Caco-2 (cell line): ENCODE data around the gene RAE1. TPM values are rescaled to one million over a fixed set of nuclear protein-coding genes. Genes with fewer than 3 reads are reported as not detected.

Experiments
- BruUV-seq: library from RNA; stranded (reverse); fragments of 400-500 nt; replicated peaks from 2 replicates; lab custom pipeline; 2021; lab: Mats Ljungman, UMichigan
- CTCF ChIA-PET: fragments of 300-600 bp; sonication (Branson Sonifier 250); formaldehyde crosslinking; loops from one replicate; lab custom pipeline; 2022; ENCODE audit warnings: antibody characterized with exemption; lab: Charles Lee
- POLR2A ChIA-PET: fragments of 300-600 bp; sonication (Branson Sonifier 250); formaldehyde crosslinking; loops from one replicate; lab custom pipeline; 2022; ENCODE audit warnings: antibody characterized with exemption; lab: Charles Lee
- DNase-seq, 2 experiments: peaks; one replicate each; pipeline versions ENCODE4 v3.0.0 to v3.0.0-alpha.2; 2020 to 2022
- H3K27me3 ChIP-seq: replicated peaks from 2 replicates; pipeline ENCODE4 v1.6.0; 2011; ENCODE audit warnings: low read length; ENCODE audit not compliant: control insufficient read depth, insufficient read depth
- H3K36me3 ChIP-seq: 2 replicates; pipeline ENCODE4 v1.5.1; 2011; ENCODE audit warnings: low read length; ENCODE audit not compliant: control insufficient read depth, insufficient read depth
- H3K4me1 ChIP-seq: fragments of 250-450 bp; sonication (Bioruptor Pico); 2 replicates; pipeline ENCODE4 v1.5.1; 2020; ENCODE audit warnings: mild to moderate bottlenecking
- H3K4me3 ChIP-seq: 2 replicates; pipeline ENCODE4 v1.5.1; 2011; ENCODE audit warnings: low read depth, mild to moderate bottlenecking, control low read depth, low read length
- H3K9me3 ChIP-seq: fragments of 250-450 bp; sonication (Bioruptor Pico); 2 replicates; pipeline ENCODE4 v1.5.1; 2020; ENCODE audit warnings: mild to moderate bottlenecking, moderate library complexity
- H3K27ac Mint-ChIP-seq: one replicate; pipeline ENCODE4 v1.8.0; 2022; ENCODE audit warnings: mixed read lengths; ENCODE audit not compliant: unreplicated experiment
- H3K27me3 Mint-ChIP-seq: one replicate; pipeline ENCODE4 v1.8.0; 2022; ENCODE audit warnings: mixed read lengths; ENCODE audit not compliant: insufficient read depth, unreplicated experiment
- H3K36me3 Mint-ChIP-seq: one replicate; pipeline ENCODE4 v1.8.0; 2022; ENCODE audit warnings: mild to moderate bottlenecking, mixed read lengths; ENCODE audit not compliant: insufficient read depth, unreplicated experiment
- H3K4me1 Mint-ChIP-seq: one replicate; pipeline ENCODE4 v1.8.0; 2022; ENCODE audit warnings: low read depth, mixed read lengths; ENCODE audit not compliant: unreplicated experiment
- H3K4me3 Mint-ChIP-seq: one replicate; pipeline ENCODE4 v1.8.0; 2022; ENCODE audit warnings: mild to moderate bottlenecking, moderate library complexity, mixed read lengths; ENCODE audit not compliant: unreplicated experiment
- H3K9me3 Mint-ChIP-seq: one replicate; pipeline ENCODE4 v1.8.0; 2022; ENCODE audit warnings: mixed read lengths; ENCODE audit not compliant: unreplicated experiment
- intact Hi-C: fragments of 100-400 bp; cut with micrococcal nuclease; formaldehyde crosslinking; loops from one replicate; pipeline ENCODE4 v1.10.0; 2022; ENCODE audit not compliant: unreplicated experiment
- total RNA-seq: library from RNA; stranded (reverse); gene quantifications from 2 replicates; pipeline ENCODE4 v1.2.3, GENCODE V29; 2022
- TF ChIP-seq, protein P1 (sequence below), 2 experiments: fragments of 200-600 bp in 1 of 2; IDR thresholded peaks; 1 replicate in 1 of 2; 2 replicates in 1 of 2; pipeline versions ENCODE4 v1.5.1 to v1.8.0; 2011 to 2022; ENCODE audit warnings: antibody characterized with exemption in 1 of 2, control low read depth in 1 of 2, inconsistent platforms in 1 of 2, low read depth in 1 of 2, low read length in 1 of 2, mild to moderate bottlenecking in 1 of 2, moderate library complexity in 1 of 2; ENCODE audit not compliant: insufficient read depth in 1 of 2, severe bottlenecking in 1 of 2, unreplicated experiment in 1 of 2

Gene RAE1
- total RNA-seq, 1 experiment from 2014 or later, result 133 TPM

- Mint-ChIP-seq H3K27ac (no peak overlapping the region), H3K4me3 (no peak overlapping the region), H3K27me3 (no peaks in the 10 kb centered on the region), H3K9me3 (no peaks in the 10 kb centered on the region), H3K4me1 (peaks cover 15% of the 10 kb centered on the region), H3K36me3 (no peaks in the 10 kb centered on the region)
- no peaks in the 10 kb centered on the region for H3K36me3 ChIP-seq
- TF ChIP-seq, protein P1, sequence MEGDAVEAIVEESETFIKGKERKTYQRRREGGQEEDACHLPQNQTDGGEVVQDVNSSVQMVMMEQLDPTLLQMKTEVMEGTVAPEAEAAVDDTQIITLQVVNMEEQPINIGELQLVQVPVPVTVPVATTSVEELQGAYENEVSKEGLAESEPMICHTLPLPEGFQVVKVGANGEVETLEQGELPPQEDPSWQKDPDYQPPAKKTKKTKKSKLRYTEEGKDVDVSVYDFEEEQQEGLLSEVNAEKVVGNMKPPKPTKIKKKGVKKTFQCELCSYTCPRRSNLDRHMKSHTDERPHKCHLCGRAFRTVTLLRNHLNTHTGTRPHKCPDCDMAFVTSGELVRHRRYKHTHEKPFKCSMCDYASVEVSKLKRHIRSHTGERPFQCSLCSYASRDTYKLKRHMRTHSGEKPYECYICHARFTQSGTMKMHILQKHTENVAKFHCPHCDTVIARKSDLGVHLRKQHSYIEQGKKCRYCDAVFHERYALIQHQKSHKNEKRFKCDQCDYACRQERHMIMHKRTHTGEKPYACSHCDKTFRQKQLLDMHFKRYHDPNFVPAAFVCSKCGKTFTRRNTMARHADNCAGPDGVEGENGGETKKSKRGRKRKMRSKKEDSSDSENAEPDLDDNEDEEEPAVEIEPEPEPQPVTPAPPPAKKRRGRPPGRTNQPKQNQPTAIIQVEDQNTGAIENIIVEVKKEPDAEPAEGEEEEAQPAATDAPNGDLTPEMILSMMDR (IDR thresholded peaks at IDR 0.05; ENCODE audit: insufficient read depth in 1 of 2, low read depth in 1 of 2, low read length in 1 of 2, severe bottlenecking in 1 of 2, unreplicated experiment in 1 of 2), result no peak
- POLR2A ChIA-PET, result no interaction called here
- BruUV-seq, result no TSS peak
- intact Hi-C loops, result no loop called here
- CTCF ChIA-PET, result interaction anchor here (0.9 to 1.2 kb wide), 2 partner anchors 8 to 17 kb away, joined by 3 read pairs; no protein-coding TSS in a partner anchor
- peaks cover 32% of the 10 kb centered on the region for H3K4me1 ChIP-seq
- H3K27me3 ChIP-seq, result no peaks in the 10 kb centered on the region
- H3K4me3 ChIP-seq, result no peak overlapping the region
- no peaks in the 10 kb centered on the region for H3K9me3 ChIP-seq
- DNase-seq, result peak in 1 of 2 experiments; percentile 32
Measured at GRCh38 chr20:57315083-57315975, 35.7 kb upstream of the RAE1 start.

DNA sequence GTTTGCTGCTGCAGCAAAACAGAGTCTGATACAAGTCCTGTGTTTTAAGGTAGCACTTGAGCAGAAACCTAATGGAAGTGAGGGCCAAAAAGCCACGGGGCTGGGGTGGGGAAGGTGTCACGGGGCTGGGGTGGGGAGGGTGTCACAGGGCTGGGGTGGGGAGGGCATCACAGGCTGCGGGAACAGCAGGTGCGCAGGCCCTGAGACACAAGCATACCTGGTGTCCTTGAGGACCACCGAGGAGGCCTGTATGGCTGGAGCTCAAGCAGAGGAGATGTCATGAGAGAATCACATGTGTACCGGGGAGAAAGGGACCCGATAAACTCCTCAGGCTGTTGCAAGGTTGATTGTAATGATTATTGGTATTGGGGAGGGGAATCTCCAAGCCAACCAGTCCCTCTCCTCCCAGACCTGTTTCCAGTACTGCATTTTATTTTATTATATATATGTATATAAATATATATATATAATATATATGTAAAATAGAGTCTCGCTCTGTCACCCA, 35.0 kb upstream of the RAE1 start:
- Histone ChIP-seq H3K9me3 (no peaks in the 10 kb centered on the region), H3K36me3 (no peaks in the 10 kb centered on the region), H3K4me3 (no peak overlapping the region), H3K27me3 (no peaks in the 10 kb centered on the region), H3K4me1 (peaks cover 31% of the 10 kb centered on the region)
- BruUV-seq, result no TSS peak
- H3K4me3 Mint-ChIP-seq, result no peak overlapping the region
- CTCF ChIA-PET, result interaction anchor here (0.9 kb wide), 1 partner anchor 9 kb away, joined by 3 read pairs; no protein-coding TSS in a partner anchor
- H3K27me3 Mint-ChIP-seq, result no peaks in the 10 kb centered on the region
- DNase-seq, result no peak
- TF ChIP-seq, protein P1 (IDR thresholded peaks at IDR 0.05; ENCODE audit: insufficient read depth in 1 of 2, low read depth in 1 of 2, low read length in 1 of 2, severe bottlenecking in 1 of 2, unreplicated experiment in 1 of 2), result no peak
- POLR2A ChIA-PET, result no interaction called here
- no peaks in the 10 kb centered on the region for H3K36me3 Mint-ChIP-seq
- intact Hi-C loops, result no loop called here
- no peaks in the 10 kb centered on the region for H3K9me3 Mint-ChIP-seq
- no peak overlapping the region for H3K27ac Mint-ChIP-seq
- H3K4me1 Mint-ChIP-seq, result peaks cover 15% of the 10 kb centered on the region

DNA sequence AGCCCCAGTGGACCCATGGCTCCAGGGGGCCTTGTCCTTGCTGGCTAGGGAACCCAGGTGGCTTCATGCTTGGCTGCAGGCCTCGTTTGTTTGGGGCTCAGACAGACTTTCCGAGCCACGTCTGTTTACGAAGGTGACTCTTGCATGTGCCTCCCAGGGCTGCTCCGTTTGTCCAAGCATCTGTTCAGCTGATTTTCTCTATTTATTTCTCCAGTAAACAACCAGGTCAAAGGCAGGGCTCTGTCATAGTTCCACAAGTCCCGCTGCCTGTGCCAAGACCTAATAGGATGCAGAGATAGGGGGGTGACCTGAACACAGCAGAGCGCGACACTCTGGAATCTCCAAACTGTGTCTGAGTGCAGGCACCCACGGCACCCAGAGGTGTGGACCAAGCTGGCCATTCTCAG, 34.3 kb upstream of the RAE1 start:
- POLR2A ChIA-PET, result no interaction called here
- H3K9me3 ChIP-seq, result no peaks in the 10 kb centered on the region
- no peaks in the 10 kb centered on the region for H3K36me3 Mint-ChIP-seq
- H3K4me1 Mint-ChIP-seq, result peaks cover 21% of the 10 kb centered on the region
- H3K4me3 Mint-ChIP-seq, result no peak overlapping the region
- intact Hi-C loops, result no loop called here
- H3K27me3 ChIP-seq, result no peaks in the 10 kb centered on the region
- peaks cover 35% of the 10 kb centered on the region for H3K4me1 ChIP-seq
- no peaks in the 10 kb centered on the region for H3K27me3 Mint-ChIP-seq
- H3K4me3 ChIP-seq, result no peak overlapping the region
- DNase-seq, result no peak
- BruUV-seq, result no TSS peak
- CTCF ChIA-PET, result interaction anchor here (1.1 kb wide), 1 partner anchor 13 kb away, joined by 3 read pairs; the partner anchor contains the start of gene SPO11
- H3K27ac Mint-ChIP-seq, result no peak overlapping the region
- no peaks in the 10 kb centered on the region for H3K9me3 Mint-ChIP-seq
- H3K36me3 ChIP-seq, result no peaks in the 10 kb centered on the region
- TF ChIP-seq, protein P1 (IDR thresholded peaks at IDR 0.05; ENCODE audit: insufficient read depth in 1 of 2, low read depth in 1 of 2, low read length in 1 of 2, severe bottlenecking in 1 of 2, unreplicated experiment in 1 of 2), result no peak
